ENCODE data around the gene ADPRM. TPM values are rescaled to one million over a fixed set of nuclear protein-coding genes. Genes with fewer than 3 reads are reported as not detected.

Gene ADPRM
- total and polyA plus RNA-seq, 4 donors = 3.7 to 10.8 (median 6.7) TPM

DNA sequence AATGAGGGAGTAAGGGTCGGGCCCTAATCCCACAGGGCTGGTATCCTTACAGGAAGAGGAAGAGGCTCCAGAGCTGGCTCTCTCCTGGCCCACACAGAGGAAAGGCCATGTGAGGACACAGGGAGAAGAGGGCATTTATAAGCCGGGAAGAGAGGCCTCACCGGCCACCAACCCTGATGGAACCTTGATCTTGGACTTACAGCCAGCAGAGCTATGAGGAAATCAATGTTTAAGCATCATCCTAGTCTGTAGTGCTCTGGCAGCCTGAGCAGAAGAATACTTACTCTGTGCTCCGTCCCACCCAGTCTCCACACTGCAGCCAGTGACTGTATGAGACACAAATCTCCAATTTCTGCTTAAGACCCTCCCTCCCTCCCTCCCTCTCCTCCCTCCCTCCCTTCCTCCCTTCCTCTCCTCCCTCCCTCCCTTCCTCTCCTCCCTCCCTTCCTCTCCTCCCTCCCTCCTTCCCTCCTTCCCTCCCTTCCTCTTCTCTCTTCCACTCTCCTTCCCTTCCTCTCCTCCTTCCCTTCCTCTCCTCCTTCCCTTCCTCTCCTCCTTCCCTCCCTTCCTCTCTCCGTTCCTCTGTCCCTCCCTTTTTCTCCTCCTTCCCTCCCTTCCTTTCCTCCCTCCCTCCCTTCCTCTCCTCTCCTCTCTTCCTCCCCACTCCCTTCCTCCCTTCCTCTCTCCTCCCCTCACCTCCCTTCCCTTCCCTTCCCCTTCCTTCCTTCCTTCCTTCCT lies 41.3 kb downstream of the ADPRM start:
- no peaks in the 10 kb centered on the region for H3K9me3 ChIP-seq (ENCODE audit: control insufficient read depth in 4 of 4, low read length in 3 of 4)
- H3K27me3 ChIP-seq (ENCODE audit: control insufficient read depth in 4 of 4, insufficient read depth in 4 of 4, low read length in 3 of 4) = no peaks in the 10 kb centered on the region
- peak overlapping the region; percentile 64 to 79 for H3K27ac ChIP-seq (ENCODE audit: low read depth in 1 of 2, low read length in 2 of 2)
- H3K9ac ChIP-seq (ENCODE audit: low read depth in 1 of 2, low read length in 2 of 2) = no peak overlapping the region
- WGBS = 34% methylated on average over 5 of the region's 5 CpGs
- DNase-seq (ENCODE audit: low spot score) = no peak
- no peak overlapping the region for H3K4me3 ChIP-seq (ENCODE audit: low read depth in 1 of 3, low read length in 3 of 3)
- no peaks in the 10 kb centered on the region for H3K36me3 ChIP-seq (ENCODE audit: control insufficient read depth in 4 of 4, insufficient read depth in 3 of 4, low read depth in 1 of 4, low read length in 3 of 4)
- TF ChIP-seq FOXA1 (IDR thresholded peaks at IDR 0.05) = no peak
- peak in 1 of 2 donors; percentile 46 for TF ChIP-seq RAD21 (IDR thresholded peaks at IDR 0.05)
- TF ChIP-seq REST (IDR thresholded peaks at IDR 0.05) = no peak
- TF ChIP-seq CTCF (IDR thresholded peaks at IDR 0.05; ENCODE audit: low read depth, low read length, missing input control) = no peak
- TF ChIP-seq FOXA2 (IDR thresholded peaks at IDR 0.05) = no peak
- TF ChIP-seq MAX (IDR thresholded peaks at IDR 0.05) = peak; percentile 61
- TF ChIP-seq ATF3 (IDR thresholded peaks at IDR 0.05) = no peak
- no peak for TF ChIP-seq NR2F2 (IDR thresholded peaks at IDR 0.05)
- TF ChIP-seq YY1 (IDR thresholded peaks at IDR 0.05) = no peak
- TF ChIP-seq, protein P1, sequence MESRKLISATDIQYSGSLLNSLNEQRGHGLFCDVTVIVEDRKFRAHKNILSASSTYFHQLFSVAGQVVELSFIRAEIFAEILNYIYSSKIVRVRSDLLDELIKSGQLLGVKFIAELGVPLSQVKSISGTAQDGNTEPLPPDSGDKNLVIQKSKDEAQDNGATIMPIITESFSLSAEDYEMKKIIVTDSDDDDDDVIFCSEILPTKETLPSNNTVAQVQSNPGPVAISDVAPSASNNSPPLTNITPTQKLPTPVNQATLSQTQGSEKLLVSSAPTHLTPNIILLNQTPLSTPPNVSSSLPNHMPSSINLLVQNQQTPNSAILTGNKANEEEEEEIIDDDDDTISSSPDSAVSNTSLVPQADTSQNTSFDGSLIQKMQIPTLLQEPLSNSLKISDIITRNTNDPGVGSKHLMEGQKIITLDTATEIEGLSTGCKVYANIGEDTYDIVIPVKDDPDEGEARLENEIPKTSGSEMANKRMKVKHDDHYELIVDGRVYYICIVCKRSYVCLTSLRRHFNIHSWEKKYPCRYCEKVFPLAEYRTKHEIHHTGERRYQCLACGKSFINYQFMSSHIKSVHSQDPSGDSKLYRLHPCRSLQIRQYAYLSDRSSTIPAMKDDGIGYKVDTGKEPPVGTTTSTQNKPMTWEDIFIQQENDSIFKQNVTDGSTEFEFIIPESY (IDR thresholded peaks at IDR 0.05) = no peak
- peak; percentile 53 for TF ChIP-seq HNF4G (IDR thresholded peaks at IDR 0.05)
- TF ChIP-seq GABPA (IDR thresholded peaks at IDR 0.05 in 1 of 2, conservative IDR thresholded peaks at IDR 0.05 in 1 of 2) = no peak
- TF ChIP-seq EGR1 (IDR thresholded peaks at IDR 0.05; ENCODE audit: low read depth in 2 of 2) = no peak
- peak; percentile 62 for TF ChIP-seq SP1 (IDR thresholded peaks at IDR 0.05)
- peak; percentile 78 to 83 for TF ChIP-seq HNF4A (conservative IDR thresholded peaks at IDR 0.05)
- TF ChIP-seq TAF1 (conservative IDR thresholded peaks at IDR 0.05) = no peak
- peak in 1 of 2 donors; percentile 29 for TF ChIP-seq JUND (IDR thresholded peaks at IDR 0.05)
- peak; percentile 87 to 89 for TF ChIP-seq RXRA (IDR thresholded peaks at IDR 0.05)
- H3K4me1 ChIP-seq (ENCODE audit: control insufficient read depth in 4 of 4, insufficient read depth in 4 of 4, low read length in 3 of 4) = peaks cover 6 to 35% (median 26%) of the 10 kb centered on the region in 4 donors

Data from liver (tissue), 9 donors.